WTC11 (cell line): ENCODE data around the gene IGFBP1.

Experiments
- CTCF ChIP-seq: fragments of 200-600 bp; IDR thresholded peaks from 2 replicates; pipeline ENCODE4 v1.8.0; 2022; ENCODE audit warnings: antibody characterized with exemption
- NR2C2 ChIP-seq: sonication (generic); formaldehyde crosslinking; IDR thresholded peaks from 2 replicates; pipeline ENCODE4 v1.8.0; 2022; ENCODE audit warnings: mild to moderate bottlenecking, missing genetic modification reagents
- NR3C1 ChIP-seq: sonication (generic); formaldehyde crosslinking; conservative IDR thresholded peaks from 2 replicates; pipeline ENCODE4 v1.8.1; 2023; ENCODE audit warnings: low read depth, mild to moderate bottlenecking, missing genetic modification reagents

- TF ChIP-seq CTCF (peak; percentile 29; the same call in 1 of the 2 replicates), NR2C2 (CRISPR knock-in tag) (no peak), NR3C1 (CRISPR knock-in tag) (no peak)
These were observed 2.7 kb downstream of the IGFBP1 start for GRCh38 chr7:45890902-45891461.
